NB4 (cell line): ENCODE measurements around the gene WNT7A.

Experiments used
- DNase-seq: peaks from one replicate; pipeline ENCODE4 v3.0.0; 2010; ENCODE audit warnings: low read depth
- H3K4me3 ChIP-seq: one replicate; pipeline ENCODE4 v1.5.1; 2011; ENCODE audit warnings: mild to moderate bottlenecking, low read depth, low read length, moderate library complexity
- CTCF ChIP-seq: IDR thresholded peaks from one replicate; pipeline ENCODE4 v1.5.1; 2012; ENCODE audit warnings: low read depth, low read length
- MAX ChIP-seq: IDR thresholded peaks from 2 replicates; pipeline ENCODE4 v1.6.1; 2011; ENCODE audit warnings: low read depth, low read length
- MYC ChIP-seq: IDR thresholded peaks from 2 replicates; pipeline ENCODE4 v1.6.1; 2011; ENCODE audit warnings: low read depth, low read length
- POLR2A ChIP-seq: IDR thresholded peaks from 2 replicates; pipeline ENCODE4 v1.6.1; 2011; ENCODE audit warnings: mild to moderate bottlenecking; ENCODE audit not compliant: insufficient read length; ENCODE audit errors: extremely low read depth

The WNT7A gene

GRCh38 chr3:13844286-13844685 lies 35.6 kb downstream of the WNT7A start:
- no peak overlapping the region for H3K4me3 ChIP-seq
- DNase-seq: no peak
- no peak for TF ChIP-seq MYC

GRCh38 chr3:13843351-13843750 lies 36.5 kb downstream of the WNT7A start:
- no peak for TF ChIP-seq MYC
- no peak for TF ChIP-seq CTCF
- TF ChIP-seq POLR2A: no peak
- TF ChIP-seq MAX: no peak

GRCh38 chr3:13842226-13842625 lies 37.6 kb downstream of the WNT7A start:
- no peak overlapping the region for H3K4me3 ChIP-seq
- no peak for DNase-seq
- TF ChIP-seq MYC (no peak), MAX (no peak), CTCF (no peak), POLR2A (no peak)

More at GRCh38 chr3:13843351-13843750, 36.5 kb downstream of the WNT7A start:
- DNase-seq: no peak
- H3K4me3 ChIP-seq: no peak overlapping the region

- TF ChIP-seq POLR2A: no peak
- TF ChIP-seq CTCF: no peak
- no peak for TF ChIP-seq MAX
- no peak for TF ChIP-seq MYC
- DNase-seq: no peak
- no peak overlapping the region for H3K4me3 ChIP-seq
These were observed 38.0 kb downstream of the WNT7A start for GRCh38 chr3:13841826-13842225.

- H3K4me3 ChIP-seq: no peak overlapping the region
- TF ChIP-seq CTCF (no peak), MAX (no peak), MYC (no peak), POLR2A (no peak)
- no peak for DNase-seq
These were observed 38.7 kb downstream of the WNT7A start for GRCh38 chr3:13841141-13841540.

GRCh38 chr3:13840456-13840855 lies 39.4 kb downstream of the WNT7A start:
- DNase-seq: no peak
- TF ChIP-seq MAX: no peak
- no peak for TF ChIP-seq CTCF
- no peak for TF ChIP-seq MYC
- no peak for TF ChIP-seq POLR2A
- no peak overlapping the region for H3K4me3 ChIP-seq
